OCI-LY7 (cell line): ENCODE data around the gene ENAH. TPM values are rescaled to one million over a fixed set of nuclear protein-coding genes. Genes with fewer than 3 reads are reported as not detected.

Source experiments
- BruUV-seq: library from RNA; stranded (reverse); fragments of 400-500 nt; replicated peaks from 2 replicates; lab custom pipeline; 2021; lab: Mats Ljungman, UMichigan
- CTCF ChIA-PET: fragments of 300-600 bp; sonication (Branson Sonifier 250); formaldehyde crosslinking; loops from one replicate; lab custom pipeline; 2022; ENCODE audit warnings: antibody characterized with exemption; ENCODE audit not compliant: unreplicated experiment; lab: Charles Lee
- POLR2A ChIA-PET: fragments of 300-600 bp; sonication (Branson Sonifier 250); formaldehyde crosslinking; loops from one replicate; lab custom pipeline; 2022; ENCODE audit warnings: antibody characterized with exemption; lab: Charles Lee
- DNase-seq: peaks from one replicate; pipeline ENCODE4 v3.0.0-alpha.2; 2015; ENCODE audit warnings: low spot score
- H2AFZ ChIP-seq: fragments of 200-600 bp; sonication (generic), shearing (Covaris generic); 2 replicates; pipeline ENCODE4 v1.6.1; 2014; ENCODE audit warnings: mild to moderate bottlenecking, antibody characterized with exemption, low read length, moderate library complexity
- H3K27ac ChIP-seq: fragments of 200-600 bp; sonication (generic); 2 replicates; pipeline ENCODE4 v1.5.1; 2014; ENCODE audit warnings: mixed run types, low read depth, mild to moderate bottlenecking, moderate library complexity, low read length, inconsistent platforms; ENCODE audit not compliant: poor library complexity, severe bottlenecking
- H3K36me3 ChIP-seq: fragments of 200-600 bp; sonication (generic); 2 replicates; pipeline ENCODE4 v1.6.1; 2014; ENCODE audit warnings: mild to moderate bottlenecking, antibody characterized with exemption, low read length, moderate library complexity, mixed read lengths; ENCODE audit not compliant: insufficient read depth
- H3K4me1 ChIP-seq: fragments of 200-600 bp; sonication (generic); 2 replicates; pipeline ENCODE4 v1.5.1; 2014; ENCODE audit warnings: mild to moderate bottlenecking, low read length; ENCODE audit not compliant: insufficient read depth, poor library complexity, severe bottlenecking
- H3K4me2 ChIP-seq: fragments of 200-600 bp; sonication (generic); 2 replicates; pipeline ENCODE4 v1.6.1; 2014; ENCODE audit warnings: mild to moderate bottlenecking, low read length
- H3K4me3 ChIP-seq: fragments of 200-600 bp; sonication (generic); 2 replicates; pipeline ENCODE4 v1.5.1; 2014; ENCODE audit warnings: mild to moderate bottlenecking, low read depth, low read length; ENCODE audit not compliant: poor library complexity, severe bottlenecking
- H3K79me2 ChIP-seq: fragments of 200-600 bp; sonication (generic); 2 replicates; pipeline ENCODE4 v1.6.1; 2016; ENCODE audit warnings: low read depth, mild to moderate bottlenecking, low read length, moderate library complexity, mixed read lengths; ENCODE audit not compliant: insufficient read depth
- H3K9me2 ChIP-seq: fragments of 200-600 bp; sonication (generic); 2 replicates; pipeline ENCODE4 v1.6.1; 2016; ENCODE audit warnings: mild to moderate bottlenecking, low read length, mixed read lengths; ENCODE audit not compliant: insufficient read depth
- H3K9me3 ChIP-seq: fragments of 200-600 bp; sonication (generic); 2 replicates; pipeline ENCODE4 v1.6.1; 2014; ENCODE audit warnings: mild to moderate bottlenecking, mixed run types, low read length, mixed read lengths
- H4K20me1 ChIP-seq: fragments of 200-600 bp; sonication (generic); 2 replicates; pipeline ENCODE4 v1.6.1; 2014; ENCODE audit warnings: mild to moderate bottlenecking, antibody characterized with exemption, low read length, moderate library complexity, mixed read lengths; ENCODE audit not compliant: insufficient read depth
- EZH2phosphoT487 ChIP-seq: fragments of 200-600 bp; sonication (generic); IDR thresholded peaks from 2 replicates; pipeline ENCODE4 v1.6.1; 2018; ENCODE audit warnings: low read depth, borderline replicate concordance, mild to moderate bottlenecking, mixed run types, antibody characterized with exemption, low read length, moderate library complexity, mixed read lengths
- intact Hi-C: fragments of 100-400 bp; cut with micrococcal nuclease; formaldehyde crosslinking; loops from one replicate; pipeline ENCODE4 v1.10.0; 2022; ENCODE audit not compliant: unreplicated experiment
- total RNA-seq, 2 experiments: library from RNA; depleted of rRNA in 1 of 2; stranded (reverse); fragments of >200 nt in 1 of 2; shearing (Covaris generic) in 1 of 2; gene quantifications; 2 replicates each; pipeline ENCODE4 v1.2.3, GENCODE V29; 2014 to 2022
- TF ChIP-seq, protein P1 (sequence below): fragments of 200-600 bp; sonication (generic); conservative IDR thresholded peaks from 2 replicates; pipeline ENCODE4 v1.5.1; 2014; ENCODE audit warnings: mild to moderate bottlenecking, antibody characterized with exemption, low read length, moderate library complexity, mixed read lengths

Gene ENAH
- total RNA-seq, 2 experiments from 2014 or later, result 4.6 to 18.1 TPM

DNA sequence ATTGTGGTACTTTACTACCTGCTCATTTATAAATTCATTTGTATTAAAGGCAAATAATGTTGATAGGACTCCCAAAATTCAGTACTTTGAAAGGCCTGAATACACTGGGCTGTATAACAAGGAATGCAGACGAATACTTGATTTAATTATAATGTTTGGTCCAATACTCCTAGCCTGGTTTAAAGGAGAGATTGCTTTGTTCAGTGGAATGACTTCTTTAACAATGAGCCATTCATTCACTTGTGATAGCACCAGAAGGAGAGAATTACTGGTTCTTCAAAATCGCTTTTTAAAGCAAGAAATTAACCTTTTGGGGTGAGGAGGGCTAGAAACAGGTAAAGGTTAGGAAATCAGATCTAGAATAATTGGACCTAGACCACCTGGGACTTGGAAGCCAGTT is 28.3 kb upstream of the ENAH start:
- no peaks in the 10 kb centered on the region for H3K79me2 ChIP-seq
- H3K9me2 ChIP-seq, result no peaks in the 10 kb centered on the region
- H3K4me1 ChIP-seq, result no peaks in the 10 kb centered on the region
- TF ChIP-seq, protein P1, sequence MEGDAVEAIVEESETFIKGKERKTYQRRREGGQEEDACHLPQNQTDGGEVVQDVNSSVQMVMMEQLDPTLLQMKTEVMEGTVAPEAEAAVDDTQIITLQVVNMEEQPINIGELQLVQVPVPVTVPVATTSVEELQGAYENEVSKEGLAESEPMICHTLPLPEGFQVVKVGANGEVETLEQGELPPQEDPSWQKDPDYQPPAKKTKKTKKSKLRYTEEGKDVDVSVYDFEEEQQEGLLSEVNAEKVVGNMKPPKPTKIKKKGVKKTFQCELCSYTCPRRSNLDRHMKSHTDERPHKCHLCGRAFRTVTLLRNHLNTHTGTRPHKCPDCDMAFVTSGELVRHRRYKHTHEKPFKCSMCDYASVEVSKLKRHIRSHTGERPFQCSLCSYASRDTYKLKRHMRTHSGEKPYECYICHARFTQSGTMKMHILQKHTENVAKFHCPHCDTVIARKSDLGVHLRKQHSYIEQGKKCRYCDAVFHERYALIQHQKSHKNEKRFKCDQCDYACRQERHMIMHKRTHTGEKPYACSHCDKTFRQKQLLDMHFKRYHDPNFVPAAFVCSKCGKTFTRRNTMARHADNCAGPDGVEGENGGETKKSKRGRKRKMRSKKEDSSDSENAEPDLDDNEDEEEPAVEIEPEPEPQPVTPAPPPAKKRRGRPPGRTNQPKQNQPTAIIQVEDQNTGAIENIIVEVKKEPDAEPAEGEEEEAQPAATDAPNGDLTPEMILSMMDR, result no peak
- no peak for TF ChIP-seq EZH2phosphoT487
- CTCF ChIA-PET, result no interaction called here
- H3K36me3 ChIP-seq, result no peaks in the 10 kb centered on the region
- H3K4me2 ChIP-seq, result no peak overlapping the region
- POLR2A ChIA-PET, result interaction anchor here (0.8 kb wide), 1 partner anchor 89 kb away, joined by 3 read pairs; no protein-coding TSS in a partner anchor
- H3K4me3 ChIP-seq, result no peak overlapping the region
- no peaks in the 10 kb centered on the region for H4K20me1 ChIP-seq
- no peaks in the 10 kb centered on the region for H3K9me3 ChIP-seq
- H3K27ac ChIP-seq, result no peak overlapping the region
- no peak for DNase-seq
- no peak overlapping the region for H2AFZ ChIP-seq
- intact Hi-C loops, result no loop called here
- BruUV-seq, result no TSS peak

DNA sequence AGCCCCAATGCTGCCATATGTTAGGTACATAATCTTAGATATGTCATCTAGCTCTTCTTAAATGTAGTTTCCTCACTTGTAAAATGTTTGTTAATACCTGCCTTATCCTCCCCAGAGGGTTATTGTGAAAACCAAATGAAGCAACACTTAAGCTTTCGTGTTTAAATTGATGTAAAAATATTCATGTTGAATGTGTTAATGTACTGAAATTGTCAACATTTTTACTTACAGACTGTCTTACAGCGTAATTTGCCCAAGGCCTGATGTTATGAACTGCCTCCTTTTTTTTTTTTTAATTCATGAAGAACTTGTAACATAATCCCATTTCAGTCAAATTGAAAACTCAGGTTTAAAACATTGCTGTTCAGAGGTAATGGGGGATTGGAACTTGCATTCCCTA is 25.6 kb upstream of the ENAH start:
- Histone ChIP-seq H3K79me2 (no peaks in the 10 kb centered on the region), H3K4me3 (no peak overlapping the region), H3K9me3 (no peaks in the 10 kb centered on the region), H3K36me3 (no peaks in the 10 kb centered on the region), H3K27ac (no peak overlapping the region), H4K20me1 (no peaks in the 10 kb centered on the region), H3K4me1 (no peaks in the 10 kb centered on the region), H3K9me2 (no peaks in the 10 kb centered on the region), H3K4me2 (no peak overlapping the region), H2AFZ (no peak overlapping the region)
- POLR2A ChIA-PET, result interaction anchor here (0.6 to 0.7 kb wide), 2 partner anchors 23 to 318 kb away, joined by 3 read pairs; no protein-coding TSS in a partner anchor
- no peak for DNase-seq
- CTCF ChIA-PET, result no interaction called here
- TF ChIP-seq, protein P1, result no peak
- TF ChIP-seq EZH2phosphoT487, result no peak
- no TSS peak for BruUV-seq
- intact Hi-C loops, result no loop called here

DNA sequence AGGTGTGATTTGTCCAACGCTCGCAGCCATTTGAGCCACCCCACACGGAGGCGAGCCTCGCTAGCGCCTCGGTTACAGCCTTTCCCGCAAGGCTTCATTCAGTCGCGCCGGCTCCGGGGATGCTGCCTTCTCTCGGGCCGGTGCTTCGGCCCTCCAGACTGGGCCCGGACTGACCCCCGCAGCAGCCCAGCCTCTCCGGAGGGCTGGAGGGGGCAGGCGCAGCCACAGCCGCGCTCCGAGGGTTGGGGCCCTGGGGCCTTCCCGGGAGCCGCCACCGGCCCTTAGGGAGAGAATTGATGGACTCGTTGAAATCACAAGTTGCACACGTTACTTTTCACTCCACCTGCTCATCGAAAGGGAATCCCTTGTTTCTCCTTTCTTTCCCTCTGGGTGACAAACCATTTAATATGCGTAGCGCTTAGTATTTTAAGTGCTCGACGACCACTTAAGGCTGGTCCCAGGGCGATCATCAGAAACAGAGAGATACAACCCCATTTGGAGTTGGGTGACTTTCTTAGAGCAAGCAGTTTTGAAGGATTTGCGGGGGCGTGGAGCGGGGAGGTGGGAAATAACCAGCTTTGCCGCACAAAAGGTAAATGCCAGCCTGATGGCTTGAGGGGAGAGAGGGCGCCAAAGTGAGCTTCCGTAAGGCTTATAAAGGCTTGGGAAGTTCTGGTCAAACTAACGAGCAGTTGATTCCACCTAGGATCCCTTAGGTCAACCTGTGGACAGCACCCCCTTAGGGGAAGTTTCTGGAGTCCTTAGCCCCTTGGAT is 24.6 kb upstream of the ENAH start:
- no peaks in the 10 kb centered on the region for H4K20me1 ChIP-seq
- H3K36me3 ChIP-seq, result no peaks in the 10 kb centered on the region
- BruUV-seq, result no TSS peak
- ChIA-PET CTCF (no interaction called here), POLR2A (no interaction called here)
- intact Hi-C loops, result no loop called here
- no peak overlapping the region for H3K4me3 ChIP-seq
- TF ChIP-seq, protein P1, result no peak
- TF ChIP-seq EZH2phosphoT487, result no peak
- H3K9me3 ChIP-seq, result no peaks in the 10 kb centered on the region
- H3K9me2 ChIP-seq, result no peaks in the 10 kb centered on the region
- no peaks in the 10 kb centered on the region for H3K4me1 ChIP-seq
- no peak for DNase-seq
- H2AFZ ChIP-seq, result no peak overlapping the region
- H3K79me2 ChIP-seq, result no peaks in the 10 kb centered on the region
- no peak overlapping the region for H3K4me2 ChIP-seq
- no peak overlapping the region for H3K27ac ChIP-seq
